Measurements from ENCODE around the gene CD8B2. TPM values are rescaled to one million over a fixed set of nuclear protein-coding genes. Genes with fewer than 3 reads are reported as not detected.

CD8B2 gene
- polyA plus RNA-seq, 1 experiment: not detected

- ChIA-PET CTCF (no interaction called here), POLR2A (no interaction called here)
- Histone ChIP-seq H3K36me3 (ENCODE audit: control insufficient read depth, insufficient read depth, low read length) (no peaks in the 10 kb centered on the region), H3K27me3 (ENCODE audit: control insufficient read depth, insufficient read depth, low read length) (no peaks in the 10 kb centered on the region), H3K4me3 (ENCODE audit: low read depth, low read length) (no peak overlapping the region)
- DNase-seq (ENCODE audit: low read depth): no peak
- no peak for TF ChIP-seq CTCF (IDR thresholded peaks at IDR 0.05; ENCODE audit: insufficient read depth, low read depth, low read length)
Observed at GRCh38 chr2:106516436-106516835, 29.3 kb downstream of the CD8B2 start.

- Histone ChIP-seq H3K27me3 (ENCODE audit: control insufficient read depth, insufficient read depth, low read length) (no peaks in the 10 kb centered on the region), H3K4me3 (ENCODE audit: low read depth, low read length) (no peak overlapping the region), H3K36me3 (ENCODE audit: control insufficient read depth, insufficient read depth, low read length) (no peaks in the 10 kb centered on the region)
- no peak for DNase-seq (ENCODE audit: low read depth)
- POLR2A ChIA-PET: no interaction called here
- CTCF ChIA-PET: no interaction called here
- no peak for TF ChIP-seq CTCF (IDR thresholded peaks at IDR 0.05; ENCODE audit: insufficient read depth, low read depth, low read length)
Observed at GRCh38 chr2:106516864-106517263, 29.7 kb downstream of the CD8B2 start.

DNA sequence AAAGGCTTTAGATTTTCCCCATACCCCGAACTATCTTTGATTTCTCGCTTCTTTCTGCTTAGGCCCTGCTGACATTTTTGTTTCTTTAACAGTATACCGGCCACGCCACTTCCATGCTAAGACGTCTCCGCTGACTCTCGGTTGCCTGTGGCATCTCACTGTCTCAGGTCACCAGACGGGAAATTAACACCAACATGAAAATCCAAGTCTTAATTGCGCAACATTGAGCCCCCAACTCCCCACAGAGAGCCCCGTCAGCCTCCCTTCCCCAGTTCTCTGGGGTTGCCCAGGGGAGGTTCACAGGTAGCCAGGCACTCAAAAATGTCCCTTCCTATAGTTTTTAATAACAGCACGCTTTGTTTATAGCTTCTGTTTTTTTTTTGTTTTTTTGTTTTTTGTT lies 30.2 kb downstream of the CD8B2 start:
- POLR2A ChIA-PET: no interaction called here
- no peak overlapping the region for H3K4me3 ChIP-seq (ENCODE audit: low read depth, low read length)
- DNase-seq (ENCODE audit: low read depth): no peak
- no peaks in the 10 kb centered on the region for H3K27me3 ChIP-seq (ENCODE audit: control insufficient read depth, insufficient read depth, low read length)
- no peak for TF ChIP-seq CTCF (IDR thresholded peaks at IDR 0.05; ENCODE audit: insufficient read depth, low read depth, low read length)
- no peaks in the 10 kb centered on the region for H3K36me3 ChIP-seq (ENCODE audit: control insufficient read depth, insufficient read depth, low read length)
- CTCF ChIA-PET: no interaction called here

DNA sequence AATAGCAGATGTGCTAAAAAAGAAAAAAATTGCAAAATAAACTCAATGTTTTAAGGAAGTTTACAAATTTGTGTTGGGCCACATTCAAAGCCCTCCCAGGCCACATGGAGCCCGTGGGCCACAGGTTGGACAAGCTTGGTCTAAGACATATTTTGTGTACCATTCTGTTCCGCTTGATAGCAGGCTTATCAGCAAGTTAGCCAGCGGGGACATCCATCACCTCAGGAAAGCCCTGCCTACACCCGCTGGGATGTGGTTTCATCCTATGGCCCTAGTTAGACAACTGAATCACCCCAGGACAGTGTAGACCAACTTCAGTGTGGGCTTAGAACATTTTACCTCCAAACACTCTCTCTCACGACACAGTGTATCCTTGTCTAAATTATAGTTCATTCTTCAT lies 32.6 kb downstream of the CD8B2 start:
- Histone ChIP-seq H3K4me3 (ENCODE audit: low read depth, low read length) (no peak overlapping the region), H3K27me3 (ENCODE audit: control insufficient read depth, insufficient read depth, low read length) (no peaks in the 10 kb centered on the region), H3K36me3 (ENCODE audit: control insufficient read depth, insufficient read depth, low read length) (no peaks in the 10 kb centered on the region)
- ChIA-PET POLR2A (no interaction called here), CTCF (no interaction called here)
- DNase-seq (ENCODE audit: low read depth): no peak
- TF ChIP-seq CTCF (IDR thresholded peaks at IDR 0.05; ENCODE audit: insufficient read depth, low read depth, low read length): no peak

DNA sequence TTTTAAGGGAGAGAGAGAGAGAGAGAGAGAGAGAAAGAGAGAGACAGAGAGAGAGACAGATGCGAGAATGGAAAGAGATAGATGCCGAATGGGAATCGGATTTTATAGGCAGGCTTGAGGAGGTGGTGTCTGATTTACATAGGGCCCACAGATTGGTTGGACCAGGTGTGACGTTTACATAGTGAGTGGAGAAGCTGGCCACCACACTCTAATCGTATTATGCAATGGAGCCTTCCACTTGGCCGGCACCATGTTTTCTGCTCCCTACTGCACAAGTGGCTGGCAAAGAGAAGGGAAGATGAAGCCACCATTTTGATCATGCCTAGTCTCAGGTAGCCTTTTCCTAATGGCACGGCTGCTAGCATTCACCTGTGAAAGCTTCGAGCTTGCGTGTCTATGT lies 33.9 kb downstream of the CD8B2 start:
- Histone ChIP-seq H3K27me3 (ENCODE audit: control insufficient read depth, insufficient read depth, low read length) (no peaks in the 10 kb centered on the region), H3K4me3 (ENCODE audit: low read depth, low read length) (no peak overlapping the region), H3K36me3 (ENCODE audit: control insufficient read depth, insufficient read depth, low read length) (no peaks in the 10 kb centered on the region)
- POLR2A ChIA-PET: no interaction called here
- DNase-seq (ENCODE audit: low read depth): no peak
- CTCF ChIA-PET: no interaction called here
- no peak for TF ChIP-seq CTCF (IDR thresholded peaks at IDR 0.05; ENCODE audit: insufficient read depth, low read depth, low read length)

All from BJ (cell line).